Kidney (tissue), 14 donors: ENCODE results near the gene COL23A1. TPM values are rescaled to one million over a fixed set of nuclear protein-coding genes. Genes with fewer than 3 reads are reported as not detected.
"Not testable (repeated sequence)": the region's sequence is repeated elsewhere in the genome, so short reads cannot be mapped to it uniquely, and the experiment has no call there.

Experiments
- DNase-seq, 5 donors: peaks; one replicate each; pipeline ENCODE4 v3.0.0-alpha.2; 2013 to 2020
- FAIRE-seq: peaks from 2 replicates; lab custom pipeline; 2012; peaks lifted over from hg19 to GRCh38; lab: Jason Lieb, UNC
- H3K27ac ChIP-seq, 2 donors: one replicate each; pipeline ENCODE4 v1.7.0; 2013; ENCODE audit warnings: low read depth in 2 of 2, low read length in 2 of 2, inconsistent platforms in 1 of 2
- H3K27me3 ChIP-seq: one replicate; pipeline ENCODE4 v1.7.1; 2013; ENCODE audit warnings: low read length, inconsistent platforms; ENCODE audit not compliant: control insufficient read depth, insufficient read depth
- H3K36me3 ChIP-seq, 3 donors: one replicate each; pipeline versions ENCODE4 v1.7.0 to v1.7.1; 2013; ENCODE audit warnings: low read length in 3 of 3, control low read depth in 1 of 3, inconsistent platforms in 1 of 3; ENCODE audit not compliant: insufficient read depth in 3 of 3, control insufficient read depth in 2 of 3
- H3K4me1 ChIP-seq, 3 donors: one replicate each; pipeline versions ENCODE4 v1.7.0 to v1.7.1; 2013; ENCODE audit warnings: low read length in 3 of 3, inconsistent platforms in 1 of 3, low read depth in 1 of 3; ENCODE audit not compliant: control insufficient read depth in 2 of 3, insufficient read depth in 2 of 3
- H3K4me3 ChIP-seq, 3 donors: one replicate each; pipeline versions ENCODE4 v1.7.0 to v1.8.1; 2013; ENCODE audit warnings: low read length in 3 of 3, control low read depth in 1 of 3, inconsistent platforms in 1 of 3
- H3K9ac ChIP-seq, 3 donors: one replicate each; pipeline versions ENCODE4 v1.7.0 to v1.7.1; 2013; ENCODE audit warnings: low read length in 3 of 3, control low read depth in 1 of 3, inconsistent platforms in 1 of 3
- H3K9me3 ChIP-seq, 3 donors: one replicate each; pipeline versions ENCODE4 v1.7.0 to v1.7.1; 2013; ENCODE audit warnings: low read length in 3 of 3, control low read depth in 1 of 3, inconsistent platforms in 1 of 3; ENCODE audit not compliant: control insufficient read depth in 2 of 3, insufficient read depth in 1 of 3
- CTCF ChIP-seq: IDR thresholded peaks from 3 replicates; pipeline ENCODE4 v1.5.1; 2012; ENCODE audit warnings: mild to moderate bottlenecking, moderate library complexity, borderline replicate concordance; ENCODE audit not compliant: insufficient read depth; ENCODE audit errors: extremely low read depth
- intact Hi-C: fragments of 100-400 bp; cut with DNase I; formaldehyde crosslinking; loops from one replicate; pipeline ENCODE4 v1.11.1; 2022
- polyA plus RNA-seq: library from polyadenylated mRNA; stranded (reverse); fragments of 350-450 nt; fragmentation: Illumina TruSeq; extraction: RNeasy Lipid Tissue Mini Kit (QIAGEN cat#74804); gene quantifications from one replicate; pipeline ENCODE4 v1.2.3, GENCODE V29; 2014; ENCODE audit warnings: low read depth, low replicate concordance; ENCODE audit not compliant: insufficient read depth
- total RNA-seq: library from RNA; stranded (reverse); fragmentation: NEBNext Ultra II Directional; extraction: Animal tissue kit (Norgen Biotek cat#: 25700); gene quantifications from one replicate; pipeline ENCODE4 v1.2.1, GENCODE V29; 2021
- donor health status: control.
- donor health status: control.
- donor health status: control.
- donor health status: control.
- donor health status: control.
- donor health status: DM: yes; HTN: yes; CAD: no.
- donor health status: Normal renal cell carcinoma (clear cell type).

Gene COL23A1
- total and polyA plus RNA-seq, 2 donors from 2014 or later, result 4.1 to 8.7 TPM

GRCh38 chr5:178231539-178232123 lies 358.6 kb downstream of the COL23A1 start:
- intact Hi-C loops, result no loop called here
- Histone ChIP-seq H3K36me3 (peaks cover 8 to 28% (median 11%) of the 10 kb centered on the region in 3 donors), H3K4me1 (peaks cover 0 to 28% (median 18%) of the 10 kb centered on the region in 3 donors), H3K9me3 (no peaks in the 10 kb centered on the region), H3K27me3 (no peaks in the 10 kb centered on the region), H3K27ac (peak overlapping the region; percentile 91 to 96), H3K9ac (peak overlapping the region; percentile 2 to 87 (median 66)), H3K4me3 (peak overlapping the region; percentile 40 to 82 (median 79))
- DNase-seq (peak in 1 of 5 donors; percentile 54), FAIRE-seq (no peak)
- TF ChIP-seq CTCF, result no peak

GRCh38 chr5:178230879-178231538 lies 359.2 kb downstream of the COL23A1 start:
- no peak for TF ChIP-seq CTCF
- peaks cover 0 to 24% (median 12%) of the 10 kb centered on the region in 3 donors for H3K4me1 ChIP-seq
- H3K9ac ChIP-seq, result peak overlapping the region in 1 of 3 donors; percentile 66
- FAIRE-seq, result no peak
- peaks cover 8 to 28% (median 11%) of the 10 kb centered on the region in 3 donors for H3K36me3 ChIP-seq
- H3K9me3 ChIP-seq, result no peaks in the 10 kb centered on the region
- no peaks in the 10 kb centered on the region for H3K27me3 ChIP-seq
- no peak overlapping the region for H3K27ac ChIP-seq
- H3K4me3 ChIP-seq, result peak overlapping the region in 2 of 3 donors; percentile 79 to 82
- DNase-seq, result peak in 1 of 5 donors; percentile 66
- intact Hi-C loops, result no loop called here

GRCh38 chr5:178229861-178230260 lies 360.3 kb downstream of the COL23A1 start:
- H3K36me3 ChIP-seq, result peaks cover 8 to 28% (median 13%) of the 10 kb centered on the region in 3 donors
- DNase-seq (peak in 1 of 5 donors; percentile 40), FAIRE-seq (no peak)
- no peak overlapping the region for H3K4me3 ChIP-seq
- H3K9ac ChIP-seq, result no peak overlapping the region
- TF ChIP-seq CTCF, result no peak
- intact Hi-C loops, result no loop called here
- H3K27me3 ChIP-seq, result no peaks in the 10 kb centered on the region
- no peak overlapping the region for H3K27ac ChIP-seq
- H3K4me1 ChIP-seq, result peaks cover 0 to 19% (median 12%) of the 10 kb centered on the region in 3 donors
- H3K9me3 ChIP-seq, result no peaks in the 10 kb centered on the region

- intact Hi-C loops, H3K27me3 ChIP-seq, FAIRE-seq, H3K4me3 ChIP-seq, H3K27ac ChIP-seq, H3K9me3 ChIP-seq, H3K9ac ChIP-seq: not testable (repeated sequence)
- peak in 1 of 5 donors; percentile 59 for DNase-seq
- Histone ChIP-seq H3K36me3 (peaks cover 8 to 28% (median 13%) of the 10 kb centered on the region in 3 donors), H3K4me1 (peaks cover 0 to 18% (median 12%) of the 10 kb centered on the region in 3 donors)
Measured at GRCh38 chr5:178229111-178229510, 361.1 kb downstream of the COL23A1 start.
